GM12875 (cell line): ENCODE data around the gene CPEB3.
"Not testable (repeated sequence)": the region's sequence is repeated elsewhere in the genome, so short reads cannot be mapped to it uniquely, and the experiment has no call there.

Experiments
- H3K4me3 ChIP-seq: one replicate; pipeline ENCODE4 v1.5.1; 2011; ENCODE audit warnings: low read depth, low read length, control low read depth
- TF ChIP-seq, protein P1 (sequence below): IDR thresholded peaks from 2 replicates; pipeline ENCODE4 v1.5.1; 2011; ENCODE audit warnings: low read depth, mild to moderate bottlenecking, control low read depth, inconsistent platforms, low read length, moderate library complexity, borderline replicate concordance; ENCODE audit not compliant: insufficient read depth

The CPEB3 gene

DNA sequence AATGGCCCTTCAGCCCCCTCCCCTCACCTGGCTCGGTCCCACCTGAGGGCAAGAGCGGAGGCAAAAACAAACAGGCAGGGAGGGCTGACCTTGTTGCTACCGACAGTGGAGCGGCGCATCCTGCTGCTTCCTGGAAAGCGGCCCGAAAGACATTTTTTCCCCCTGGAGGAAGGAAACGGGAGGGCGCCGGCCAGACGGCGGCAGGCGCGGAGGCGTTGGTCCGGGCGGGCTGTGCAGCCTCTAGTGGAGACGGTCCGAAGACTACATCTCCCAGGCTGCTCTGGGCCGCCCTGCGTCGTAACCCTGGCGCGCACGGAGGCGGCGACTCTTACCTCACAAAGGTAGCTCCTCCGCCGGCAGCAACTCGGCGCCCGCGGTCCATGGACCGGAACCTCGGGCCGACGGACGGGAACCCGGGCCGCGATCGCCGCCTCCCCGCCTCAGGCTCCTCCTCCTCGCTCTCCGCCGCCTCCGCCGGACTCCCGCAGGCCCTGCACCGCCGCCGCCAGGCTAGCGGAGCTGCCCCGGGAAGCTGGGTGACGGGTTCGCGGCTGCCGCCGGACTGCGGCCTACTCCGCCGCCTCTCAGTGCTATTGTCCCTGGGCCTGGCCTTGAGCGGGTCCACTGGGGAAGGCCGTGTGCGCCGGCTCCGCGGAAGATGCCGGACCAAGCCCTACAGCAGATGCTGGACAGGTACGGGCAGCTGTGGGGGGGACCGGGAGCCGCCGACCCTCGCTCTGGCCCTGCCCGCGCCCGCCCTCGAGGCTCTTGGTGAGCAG is at the start of gene CPEB3, which contains the start of gene MARCHF5:
CPEB3 (minus strand) TSS at position 242 of the 779 bp plus-strand sequence. CDS start 50,728 bp downstream, outside the sequence.
MARCHF5 (plus strand) TSS at position 331 of the 779 bp plus-strand sequence; CDS start at position 659, 328 bp downstream.
- H3K4me3 ChIP-seq: peak within 1 kb of the TSS; percentile 89
- TF ChIP-seq, protein P1, sequence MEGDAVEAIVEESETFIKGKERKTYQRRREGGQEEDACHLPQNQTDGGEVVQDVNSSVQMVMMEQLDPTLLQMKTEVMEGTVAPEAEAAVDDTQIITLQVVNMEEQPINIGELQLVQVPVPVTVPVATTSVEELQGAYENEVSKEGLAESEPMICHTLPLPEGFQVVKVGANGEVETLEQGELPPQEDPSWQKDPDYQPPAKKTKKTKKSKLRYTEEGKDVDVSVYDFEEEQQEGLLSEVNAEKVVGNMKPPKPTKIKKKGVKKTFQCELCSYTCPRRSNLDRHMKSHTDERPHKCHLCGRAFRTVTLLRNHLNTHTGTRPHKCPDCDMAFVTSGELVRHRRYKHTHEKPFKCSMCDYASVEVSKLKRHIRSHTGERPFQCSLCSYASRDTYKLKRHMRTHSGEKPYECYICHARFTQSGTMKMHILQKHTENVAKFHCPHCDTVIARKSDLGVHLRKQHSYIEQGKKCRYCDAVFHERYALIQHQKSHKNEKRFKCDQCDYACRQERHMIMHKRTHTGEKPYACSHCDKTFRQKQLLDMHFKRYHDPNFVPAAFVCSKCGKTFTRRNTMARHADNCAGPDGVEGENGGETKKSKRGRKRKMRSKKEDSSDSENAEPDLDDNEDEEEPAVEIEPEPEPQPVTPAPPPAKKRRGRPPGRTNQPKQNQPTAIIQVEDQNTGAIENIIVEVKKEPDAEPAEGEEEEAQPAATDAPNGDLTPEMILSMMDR: peak; percentile 55

DNA sequence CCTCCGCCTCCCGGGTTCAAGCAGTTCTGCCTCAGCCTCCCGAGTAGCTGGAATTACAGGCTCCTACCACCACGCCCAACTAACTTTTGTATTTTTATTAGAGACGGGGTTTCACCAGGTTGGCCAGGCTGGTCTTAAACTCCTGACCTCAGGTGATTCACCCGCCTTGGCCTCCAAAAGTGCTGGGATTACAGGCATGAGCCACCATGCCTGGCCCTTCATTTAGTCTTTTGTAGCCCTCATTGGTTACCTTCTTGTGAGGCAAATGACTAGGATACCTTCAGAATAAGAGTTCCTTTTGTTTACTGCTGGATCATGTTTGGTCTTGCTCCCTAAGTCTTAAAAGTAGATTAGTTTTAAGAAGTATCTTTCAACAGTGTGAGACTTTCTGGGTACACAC is 39.0 kb upstream of the CPEB3 start:
- not testable (repeated sequence) for H3K4me3 ChIP-seq

DNA sequence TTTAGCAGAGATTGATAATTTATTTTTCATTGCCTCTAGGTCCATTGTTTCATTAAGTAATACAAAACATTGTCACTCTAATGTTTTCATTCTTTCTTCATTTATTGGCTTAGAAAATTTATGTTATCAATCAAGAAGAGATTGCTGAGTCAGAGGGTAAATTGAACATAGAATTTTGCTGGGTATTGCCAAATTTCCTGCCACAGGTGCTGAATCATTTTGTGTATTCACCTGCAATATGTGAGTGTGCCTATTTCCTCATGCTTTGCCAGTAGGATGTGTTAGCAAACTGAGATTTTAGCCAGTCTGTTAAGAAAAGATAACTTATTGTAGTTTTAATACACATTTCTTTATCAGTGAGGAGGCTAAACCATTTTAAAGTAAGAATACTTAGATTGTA is 38.1 kb upstream of the CPEB3 start:
- TF ChIP-seq, protein P1: no peak
- H3K4me3 ChIP-seq: no peak overlapping the region

DNA sequence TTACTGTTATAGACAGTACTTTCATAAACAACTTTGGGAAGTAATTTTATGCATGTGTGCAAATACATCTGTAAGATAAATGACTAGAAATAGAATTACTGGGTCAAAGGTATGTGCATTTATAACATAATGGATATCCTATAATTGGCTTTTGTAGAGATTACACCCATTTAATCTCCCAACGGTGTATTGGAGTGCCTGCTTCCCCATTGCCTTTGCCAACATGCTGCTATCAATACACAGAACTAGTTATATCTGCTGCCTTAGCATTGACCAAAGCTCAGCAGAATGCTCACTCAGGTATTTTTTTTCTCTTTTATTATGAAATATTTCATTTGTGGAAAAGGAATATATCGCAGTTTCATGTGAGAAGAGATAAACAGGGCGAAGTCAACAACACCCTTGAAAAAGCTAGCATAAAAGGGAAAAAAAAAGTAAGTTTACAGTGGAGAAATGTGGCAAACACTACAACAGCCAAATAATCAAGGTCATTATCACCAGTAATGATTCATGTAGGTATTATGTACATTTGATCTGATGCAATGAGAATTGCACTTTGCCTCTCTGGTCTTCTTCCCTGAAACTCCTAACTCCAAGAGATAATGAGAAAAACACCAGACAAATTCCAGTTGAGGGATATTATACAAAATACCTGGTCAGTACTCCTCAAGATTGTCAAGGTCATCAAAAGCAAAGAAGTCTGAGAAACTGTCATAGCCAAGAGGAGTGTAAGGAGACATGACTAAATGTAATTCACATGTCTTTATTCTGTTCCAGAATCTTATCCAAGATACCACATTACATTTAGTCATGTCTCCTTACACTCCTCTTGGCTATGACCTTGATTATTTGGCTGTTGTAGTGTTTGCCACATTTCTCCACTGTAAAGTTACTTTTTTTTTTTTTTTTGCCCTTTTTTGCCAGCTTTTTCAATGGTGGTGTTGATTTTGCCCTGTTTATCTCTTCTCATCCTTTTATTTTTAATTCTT is 36.9 kb upstream of the CPEB3 start:
- TF ChIP-seq, protein P1: no peak
- no peak overlapping the region for H3K4me3 ChIP-seq

DNA sequence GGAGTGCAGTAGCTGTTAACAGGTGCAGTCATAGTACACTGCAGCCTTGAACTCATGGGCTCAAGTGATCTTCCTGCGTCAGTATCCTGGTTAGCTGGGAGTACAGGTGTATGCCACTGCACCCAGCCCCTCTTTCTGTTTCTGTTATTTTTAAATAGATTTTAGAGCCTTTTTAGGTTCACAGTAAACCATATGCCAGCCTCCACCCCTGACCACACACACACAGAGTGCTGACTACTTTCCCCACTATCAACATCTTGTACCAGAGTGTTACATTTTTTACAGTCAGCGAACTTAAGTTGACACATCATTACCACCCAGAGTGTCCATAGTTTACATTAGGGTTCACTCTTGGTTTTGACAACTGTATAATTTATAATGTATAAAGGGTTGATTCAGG is 32.2 kb upstream of the CPEB3 start:
- no peak overlapping the region for H3K4me3 ChIP-seq
- TF ChIP-seq, protein P1: no peak

DNA sequence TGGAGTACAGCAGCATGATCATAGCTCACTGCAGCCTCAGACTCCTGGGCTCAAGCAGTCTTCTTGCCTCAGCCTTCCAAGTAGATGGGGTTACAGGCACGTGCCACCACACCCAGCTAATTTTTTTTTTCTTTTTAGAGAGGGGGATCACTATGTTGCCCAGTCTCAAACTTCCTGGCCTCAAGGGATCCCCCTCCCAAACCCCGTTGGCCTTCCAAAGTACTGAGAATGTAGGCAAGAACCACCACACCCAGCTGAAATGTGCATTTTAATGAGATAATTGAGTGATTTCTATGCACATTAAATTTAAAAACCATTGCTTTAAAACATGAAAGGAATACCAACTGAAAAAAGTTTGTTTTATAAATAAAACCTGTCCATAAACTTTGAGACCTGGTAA is 25.7 kb upstream of the CPEB3 start:
- H3K4me3 ChIP-seq: no peak overlapping the region
- TF ChIP-seq, protein P1: no peak

DNA sequence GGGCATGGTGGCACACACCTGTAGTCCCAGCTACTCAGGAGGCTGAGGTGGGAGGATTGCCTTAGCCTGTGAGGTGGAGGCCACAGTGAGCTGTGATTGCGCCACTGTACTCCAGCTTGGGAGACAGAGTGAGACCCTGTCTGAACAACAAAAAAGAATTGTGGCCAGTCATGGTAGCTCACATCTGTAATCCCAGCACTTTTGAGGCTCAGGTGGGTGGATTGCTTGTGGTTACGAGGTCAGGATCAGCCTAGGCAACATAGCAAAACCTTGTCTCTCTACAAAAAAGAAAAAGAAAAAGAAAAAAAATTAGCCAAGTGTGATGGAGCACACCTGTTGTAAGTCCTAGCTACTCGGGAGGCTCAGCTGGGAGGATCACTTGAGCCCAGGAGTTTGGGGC is 22.9 kb upstream of the CPEB3 start:
- H3K4me3 ChIP-seq: no peak overlapping the region
- TF ChIP-seq, protein P1: no peak
